RWPE2 (cell line): ENCODE results near the gene PLEKHG7.

Source experiments
- ATAC-seq: fragments of 200-7000 bp; cut with Tn5 transposase; 3 replicates; pipeline ENCODE4 v1.9.1; 2021; ENCODE audit warnings: low read depth
- DNase-seq: peaks from one replicate; pipeline ENCODE4 v3.0.0-alpha.2; 2020; ENCODE audit warnings: low spot score
- H3K27ac ChIP-seq: fragments of 450-650 bp; 2 replicates; pipeline ENCODE4 v1.5.1; 2017; ENCODE audit warnings: mild to moderate bottlenecking; ENCODE audit not compliant: poor library complexity, severe bottlenecking
- H3K27me3 ChIP-seq: fragments of 250-450 bp; sonication (Bioruptor Pico); 2 replicates; pipeline ENCODE4 v1.5.1; 2021; ENCODE audit warnings: mild to moderate bottlenecking, moderate library complexity; ENCODE audit not compliant: insufficient read depth, poor library complexity, severe bottlenecking
- H3K36me3 ChIP-seq: fragments of 250-450 bp; sonication (Bioruptor Pico); 2 replicates; pipeline ENCODE4 v1.5.1; 2020; ENCODE audit warnings: low read depth, mild to moderate bottlenecking, moderate library complexity
- H3K4me1 ChIP-seq: fragments of 250-450 bp; sonication (Bioruptor Pico); 2 replicates; pipeline ENCODE4 v1.5.1; 2021; ENCODE audit warnings: mild to moderate bottlenecking, moderate library complexity; ENCODE audit not compliant: insufficient read depth, poor library complexity, severe bottlenecking
- H3K4me3 ChIP-seq: fragments of 250-450 bp; sonication (Bioruptor Pico); 2 replicates; pipeline ENCODE4 v1.5.1; 2021; ENCODE audit warnings: mild to moderate bottlenecking, moderate library complexity; ENCODE audit not compliant: severe bottlenecking
- H3K9me3 ChIP-seq: fragments of 250-450 bp; sonication (Bioruptor Pico); 2 replicates; pipeline ENCODE4 v1.5.1; 2021; ENCODE audit warnings: mild to moderate bottlenecking, moderate library complexity; ENCODE audit not compliant: severe bottlenecking
- TF ChIP-seq, protein P1 (sequence below): fragments of 450-650 bp; IDR thresholded peaks from one replicate; pipeline ENCODE4 v1.5.1; 2017; ENCODE audit warnings: mild to moderate bottlenecking, moderate library complexity; ENCODE audit not compliant: poor library complexity, severe bottlenecking

The PLEKHG7 gene

DNA sequence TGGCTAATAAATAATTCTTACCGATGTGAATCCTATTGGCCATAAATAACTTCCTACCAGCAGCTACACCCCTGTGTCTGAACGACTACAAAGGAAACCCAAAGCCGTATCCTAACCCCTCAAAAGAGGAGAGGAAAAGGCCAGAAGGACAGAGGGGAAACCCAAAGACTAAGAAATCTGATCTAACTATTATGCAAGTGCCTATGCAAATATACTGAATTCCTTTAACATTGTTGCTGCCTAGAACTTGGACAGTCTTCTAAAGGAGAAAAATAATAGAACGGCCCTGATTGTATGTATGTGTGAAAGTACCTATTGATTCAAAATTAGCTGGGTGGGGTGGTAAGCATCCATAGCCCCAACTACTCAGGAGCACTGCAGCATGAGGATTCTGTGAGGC is 997 bp downstream of the PLEKHG7 start:
- no peak for DNase-seq
- no peak for ATAC-seq
- H3K4me3 ChIP-seq: no peak overlapping the region
- no peaks in the 10 kb centered on the region for H3K4me1 ChIP-seq
- no peaks in the 10 kb centered on the region for H3K27me3 ChIP-seq
- no peaks in the 10 kb centered on the region for H3K9me3 ChIP-seq
- no peak overlapping the region for H3K27ac ChIP-seq
- TF ChIP-seq, protein P1, sequence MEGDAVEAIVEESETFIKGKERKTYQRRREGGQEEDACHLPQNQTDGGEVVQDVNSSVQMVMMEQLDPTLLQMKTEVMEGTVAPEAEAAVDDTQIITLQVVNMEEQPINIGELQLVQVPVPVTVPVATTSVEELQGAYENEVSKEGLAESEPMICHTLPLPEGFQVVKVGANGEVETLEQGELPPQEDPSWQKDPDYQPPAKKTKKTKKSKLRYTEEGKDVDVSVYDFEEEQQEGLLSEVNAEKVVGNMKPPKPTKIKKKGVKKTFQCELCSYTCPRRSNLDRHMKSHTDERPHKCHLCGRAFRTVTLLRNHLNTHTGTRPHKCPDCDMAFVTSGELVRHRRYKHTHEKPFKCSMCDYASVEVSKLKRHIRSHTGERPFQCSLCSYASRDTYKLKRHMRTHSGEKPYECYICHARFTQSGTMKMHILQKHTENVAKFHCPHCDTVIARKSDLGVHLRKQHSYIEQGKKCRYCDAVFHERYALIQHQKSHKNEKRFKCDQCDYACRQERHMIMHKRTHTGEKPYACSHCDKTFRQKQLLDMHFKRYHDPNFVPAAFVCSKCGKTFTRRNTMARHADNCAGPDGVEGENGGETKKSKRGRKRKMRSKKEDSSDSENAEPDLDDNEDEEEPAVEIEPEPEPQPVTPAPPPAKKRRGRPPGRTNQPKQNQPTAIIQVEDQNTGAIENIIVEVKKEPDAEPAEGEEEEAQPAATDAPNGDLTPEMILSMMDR: no peak
- no peaks in the 10 kb centered on the region for H3K36me3 ChIP-seq

DNA sequence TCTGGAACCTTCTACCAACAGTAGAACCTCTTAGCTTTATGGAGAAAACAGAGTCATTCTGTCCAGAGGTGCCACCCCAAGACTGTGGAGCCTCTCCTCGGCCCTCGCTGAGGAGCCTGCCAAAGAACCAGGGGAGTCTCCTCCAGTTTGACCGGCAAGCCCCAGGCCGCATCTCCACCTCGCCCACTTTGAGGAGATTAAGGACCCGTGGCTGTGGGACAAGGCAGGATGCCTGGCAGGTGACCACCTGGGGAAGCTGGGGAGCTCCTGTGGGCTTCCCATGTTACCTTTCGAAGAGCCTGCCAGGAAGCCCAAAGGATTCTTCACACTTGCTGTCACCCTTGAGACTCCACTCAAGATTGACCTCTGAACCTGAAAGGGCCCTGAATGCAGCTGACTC is 3.8 kb downstream of the PLEKHG7 start:
- no peak for ATAC-seq
- Histone ChIP-seq H3K27me3 (no peaks in the 10 kb centered on the region), H3K36me3 (no peaks in the 10 kb centered on the region), H3K9me3 (no peaks in the 10 kb centered on the region), H3K27ac (no peak overlapping the region), H3K4me3 (no peak overlapping the region), H3K4me1 (no peaks in the 10 kb centered on the region)
- DNase-seq: no peak
- TF ChIP-seq, protein P1: no peak

DNA sequence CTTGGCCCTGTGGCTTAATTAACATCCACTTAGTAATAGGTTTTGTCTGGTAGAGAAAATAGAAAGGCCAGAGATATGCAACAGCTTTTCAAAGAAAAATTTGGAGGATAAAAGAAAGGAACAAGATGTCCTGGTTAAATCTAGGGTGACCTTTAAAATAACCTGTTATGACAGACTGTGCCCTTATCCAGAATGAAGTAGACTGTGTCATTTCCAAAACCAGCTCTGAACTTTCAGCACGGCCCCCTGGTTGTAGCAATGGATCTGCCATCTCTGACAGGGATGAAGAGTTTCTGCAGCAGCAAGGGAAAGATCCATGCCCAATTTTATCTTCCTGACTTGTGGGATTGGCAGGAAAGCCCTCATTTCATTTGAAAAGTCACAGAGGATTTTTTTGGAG is 5.1 kb downstream of the PLEKHG7 start:
- H3K36me3 ChIP-seq: no peaks in the 10 kb centered on the region

DNA sequence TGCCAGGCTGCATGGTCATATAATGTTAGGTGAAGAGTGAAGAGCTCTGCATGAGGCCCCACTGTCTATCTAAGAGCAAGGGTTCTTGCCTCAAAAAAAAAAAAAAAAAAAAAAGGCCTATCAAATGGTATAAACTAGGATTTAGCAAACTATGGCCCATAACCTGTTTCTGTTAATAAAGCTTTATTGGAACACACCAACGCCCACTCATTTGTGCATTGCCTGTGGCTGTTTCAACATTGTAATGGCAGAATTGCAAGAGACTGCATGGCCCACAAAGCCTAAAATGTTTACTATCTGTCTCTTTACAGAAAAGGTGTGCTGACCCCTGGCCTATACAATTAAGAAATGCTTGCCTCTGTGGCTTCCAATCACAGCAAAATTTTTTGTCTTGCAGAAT is 12.8 kb downstream of the PLEKHG7 start:
- TF ChIP-seq, protein P1: no peak
- Histone ChIP-seq H3K27ac (no peak overlapping the region), H3K4me1 (no peaks in the 10 kb centered on the region), H3K4me3 (no peak overlapping the region), H3K27me3 (no peaks in the 10 kb centered on the region), H3K36me3 (no peaks in the 10 kb centered on the region), H3K9me3 (no peaks in the 10 kb centered on the region)
- DNase-seq: no peak
- ATAC-seq: no peak

More for the DNA sequence above, 5.1 kb downstream of the PLEKHG7 start:
- DNase-seq (no peak), ATAC-seq (no peak)
- H3K27ac ChIP-seq: no peak overlapping the region
- TF ChIP-seq, protein P1: no peak
- H3K27me3 ChIP-seq: no peaks in the 10 kb centered on the region
- no peaks in the 10 kb centered on the region for H3K9me3 ChIP-seq
- H3K4me3 ChIP-seq: no peak overlapping the region
- H3K4me1 ChIP-seq: no peaks in the 10 kb centered on the region

DNA sequence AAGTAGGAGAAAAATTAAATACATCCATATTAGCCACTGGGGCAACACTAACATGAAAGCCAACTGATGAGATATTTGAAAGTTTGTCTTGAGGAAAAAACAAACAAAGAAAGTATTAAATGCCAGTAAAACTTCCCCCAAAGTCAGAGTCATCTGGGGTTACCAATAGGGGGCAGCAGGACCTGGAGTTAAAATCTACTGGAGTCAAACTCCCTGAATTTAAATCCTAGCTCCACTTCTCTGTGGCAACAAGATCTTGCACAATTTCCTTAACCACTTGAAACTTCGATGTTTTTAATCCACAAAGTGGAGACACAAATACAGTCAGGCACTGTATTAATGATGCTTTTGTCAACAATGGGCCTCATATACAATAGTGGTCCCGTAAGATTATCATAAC is 14.4 kb downstream of the PLEKHG7 start:
- Histone ChIP-seq H3K36me3 (no peaks in the 10 kb centered on the region), H3K4me3 (no peak overlapping the region), H3K27ac (no peak overlapping the region), H3K27me3 (no peaks in the 10 kb centered on the region), H3K4me1 (no peaks in the 10 kb centered on the region), H3K9me3 (no peaks in the 10 kb centered on the region)
- TF ChIP-seq, protein P1: no peak
- no peak for DNase-seq
- ATAC-seq: no peak
